Measurements from ENCODE around the gene AFDN.

Gene AFDN

GRCh38 chr6:167795321-167795811 lies 31.3 kb upstream of the AFDN start:
- no peak overlapping the region for H3K4me3 ChIP-seq
- H3K36me3 ChIP-seq, result no peaks in the 10 kb centered on the region
- DNase-seq, result no peak
- H3K9me3 ChIP-seq, result no peaks in the 10 kb centered on the region
- intact Hi-C loops (cut with DNase I; ENCODE audit: low total_unique reads), result no loop called here
- H3K27me3 ChIP-seq, result peaks cover 0 to 29% of the 10 kb centered on the region in 2 donors
- no peak overlapping the region for H3K27ac ChIP-seq
- TF ChIP-seq, protein P1, sequence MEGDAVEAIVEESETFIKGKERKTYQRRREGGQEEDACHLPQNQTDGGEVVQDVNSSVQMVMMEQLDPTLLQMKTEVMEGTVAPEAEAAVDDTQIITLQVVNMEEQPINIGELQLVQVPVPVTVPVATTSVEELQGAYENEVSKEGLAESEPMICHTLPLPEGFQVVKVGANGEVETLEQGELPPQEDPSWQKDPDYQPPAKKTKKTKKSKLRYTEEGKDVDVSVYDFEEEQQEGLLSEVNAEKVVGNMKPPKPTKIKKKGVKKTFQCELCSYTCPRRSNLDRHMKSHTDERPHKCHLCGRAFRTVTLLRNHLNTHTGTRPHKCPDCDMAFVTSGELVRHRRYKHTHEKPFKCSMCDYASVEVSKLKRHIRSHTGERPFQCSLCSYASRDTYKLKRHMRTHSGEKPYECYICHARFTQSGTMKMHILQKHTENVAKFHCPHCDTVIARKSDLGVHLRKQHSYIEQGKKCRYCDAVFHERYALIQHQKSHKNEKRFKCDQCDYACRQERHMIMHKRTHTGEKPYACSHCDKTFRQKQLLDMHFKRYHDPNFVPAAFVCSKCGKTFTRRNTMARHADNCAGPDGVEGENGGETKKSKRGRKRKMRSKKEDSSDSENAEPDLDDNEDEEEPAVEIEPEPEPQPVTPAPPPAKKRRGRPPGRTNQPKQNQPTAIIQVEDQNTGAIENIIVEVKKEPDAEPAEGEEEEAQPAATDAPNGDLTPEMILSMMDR (IDR thresholded peaks at IDR 0.05), result no peak
- peaks cover 0 to 13% (median 6%) of the 10 kb centered on the region in 4 donors for H3K4me1 ChIP-seq

DNA sequence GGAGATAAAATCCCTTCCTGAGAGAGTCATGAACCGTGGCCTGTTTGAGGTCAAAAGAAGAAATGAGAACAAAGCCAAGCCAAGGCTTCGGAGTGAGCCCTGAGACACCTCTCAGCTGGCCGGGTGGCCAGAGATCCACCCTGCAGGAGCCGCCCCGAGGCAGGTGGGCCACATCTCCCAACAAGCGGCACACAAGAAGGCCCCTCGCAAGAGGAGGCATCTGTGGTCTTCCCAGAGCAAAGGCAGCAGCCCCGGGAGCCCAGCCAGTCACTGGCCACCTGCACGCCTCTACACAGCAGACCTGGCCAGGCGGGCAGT lies 30.9 kb upstream of the AFDN start:
- no peaks in the 10 kb centered on the region for H3K36me3 ChIP-seq
- H3K27ac ChIP-seq, result no peak overlapping the region
- TF ChIP-seq, protein P1 (IDR thresholded peaks at IDR 0.05), result no peak
- no peak overlapping the region for H3K4me3 ChIP-seq
- H3K9me3 ChIP-seq, result no peaks in the 10 kb centered on the region
- no peak for DNase-seq
- peaks cover 0 to 29% of the 10 kb centered on the region in 2 donors for H3K27me3 ChIP-seq
- intact Hi-C loops (cut with DNase I; ENCODE audit: low total_unique reads), result no loop called here
- peaks cover 0 to 13% (median 6%) of the 10 kb centered on the region in 4 donors for H3K4me1 ChIP-seq

DNA sequence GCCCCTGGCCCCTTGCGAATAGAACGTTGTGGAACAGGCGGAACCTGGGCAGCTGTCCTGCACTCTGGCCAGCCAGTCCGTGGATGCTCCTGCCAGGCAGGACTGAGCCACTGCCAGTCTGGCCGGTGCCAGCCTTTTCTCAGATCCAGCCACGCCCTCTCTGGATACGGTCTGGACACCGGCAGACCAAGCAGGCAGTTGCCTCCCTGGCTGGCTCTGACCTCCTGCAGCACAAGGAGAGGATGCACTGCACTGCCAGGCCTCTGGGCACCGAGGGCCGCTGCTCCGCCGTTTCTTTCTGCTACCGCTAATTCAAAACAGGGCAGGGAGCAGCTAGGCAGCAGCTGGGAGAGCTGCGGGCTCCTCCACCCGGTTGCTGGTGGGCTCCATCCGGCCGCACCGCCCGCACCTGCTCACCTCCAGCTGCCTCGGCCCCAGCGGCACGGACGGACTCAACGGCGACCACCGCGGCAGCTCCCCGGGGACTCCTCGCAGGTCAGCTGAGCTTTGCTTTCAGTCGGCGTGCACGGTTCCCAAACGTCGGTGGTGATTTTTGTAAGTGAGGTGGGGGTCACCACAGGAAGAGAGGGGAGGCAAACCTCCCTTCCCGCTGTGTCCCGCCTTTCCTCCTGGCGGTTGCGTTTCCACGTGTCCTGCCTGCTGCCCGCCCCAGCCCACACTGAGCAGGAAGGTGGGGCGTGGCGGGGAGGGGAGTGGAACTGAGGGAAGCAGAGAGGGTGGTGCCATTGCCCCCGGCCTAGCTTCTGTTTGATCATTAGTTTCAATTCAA lies 30.3 kb upstream of the AFDN start:
- Histone ChIP-seq H3K36me3 (no peaks in the 10 kb centered on the region), H3K9me3 (no peaks in the 10 kb centered on the region), H3K4me1 (peaks cover 0 to 13% (median 6%) of the 10 kb centered on the region in 4 donors), H3K27ac (no peak overlapping the region), H3K27me3 (peaks cover 0 to 29% of the 10 kb centered on the region in 2 donors), H3K4me3 (peak overlapping the region; percentile 26 to 35)
- TF ChIP-seq, protein P1 (IDR thresholded peaks at IDR 0.05), result no peak
- DNase-seq, result no peak
- intact Hi-C loops (cut with DNase I; ENCODE audit: low total_unique reads), result no loop called here

DNA sequence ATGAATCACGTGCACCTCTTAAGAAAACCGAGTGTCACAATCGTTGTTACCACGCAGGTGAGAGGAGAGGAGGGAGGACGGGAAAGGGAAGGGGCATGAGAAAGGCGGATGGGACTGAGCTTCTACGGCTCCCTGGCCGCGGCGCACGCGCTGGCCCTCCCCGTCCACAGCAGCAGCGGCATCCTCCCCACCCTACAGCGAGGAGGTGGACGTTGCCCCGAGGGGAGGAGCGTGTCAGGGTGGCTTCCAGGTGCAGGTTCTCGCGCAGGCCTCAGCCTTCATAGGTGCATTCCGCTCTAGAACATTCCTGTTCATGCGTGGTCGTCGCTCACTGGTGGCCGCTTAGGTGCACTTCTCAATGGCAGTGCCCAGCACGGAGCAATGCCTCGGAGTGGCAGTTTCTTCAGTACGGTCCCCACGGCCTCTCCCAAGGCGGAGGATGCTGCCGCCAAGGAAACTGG lies 29.7 kb upstream of the AFDN start:
- DNase-seq, result no peak
- intact Hi-C loops (cut with DNase I; ENCODE audit: low total_unique reads), result no loop called here
- Histone ChIP-seq H3K4me1 (peaks cover 0 to 13% (median 5%) of the 10 kb centered on the region in 4 donors), H3K27me3 (peaks cover 0 to 29% of the 10 kb centered on the region in 2 donors), H3K9me3 (no peaks in the 10 kb centered on the region), H3K36me3 (no peaks in the 10 kb centered on the region), H3K27ac (no peak overlapping the region), H3K4me3 (peak overlapping the region in 1 of 2 donors; percentile 35)
- TF ChIP-seq, protein P1 (IDR thresholded peaks at IDR 0.05), result no peak

DNA sequence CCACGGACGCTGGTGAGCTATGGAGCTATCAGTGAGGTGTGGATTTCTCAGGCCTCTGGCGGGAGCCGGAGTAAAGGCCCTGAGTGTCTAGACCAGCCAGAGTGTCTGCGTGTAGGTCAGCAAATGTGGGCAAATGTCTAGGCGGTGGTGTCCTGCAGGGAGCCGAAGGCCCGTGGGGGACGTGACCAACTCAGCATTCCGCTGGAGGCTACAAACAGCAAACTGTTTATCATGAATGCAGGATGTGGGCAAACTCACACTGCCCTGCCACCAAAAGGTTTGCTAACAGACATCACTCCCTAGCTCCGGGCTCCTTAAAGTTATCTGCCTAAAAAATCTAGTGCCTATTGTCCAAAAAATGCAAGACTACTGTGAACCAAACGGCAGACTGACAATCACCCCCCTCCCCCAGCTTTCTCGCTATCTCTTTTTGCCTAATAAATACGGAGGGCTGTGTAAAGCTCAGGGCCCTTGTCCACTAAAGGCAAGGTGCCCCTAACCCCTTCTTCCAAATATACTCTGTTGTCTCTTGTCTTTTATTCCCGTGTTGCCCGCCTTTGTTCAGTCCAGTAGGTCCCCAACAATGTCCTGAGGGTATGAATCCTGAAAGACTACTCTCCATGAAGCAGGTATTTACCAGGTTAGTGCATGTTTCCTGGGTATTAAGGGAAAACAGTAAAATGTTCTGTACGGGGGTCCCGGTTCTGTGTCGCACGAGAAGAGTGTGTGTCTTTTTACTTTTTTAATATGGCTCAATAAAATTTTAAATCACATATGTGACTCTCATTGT lies 29.0 kb upstream of the AFDN start:
- H3K4me3 ChIP-seq, result no peak overlapping the region
- no peaks in the 10 kb centered on the region for H3K9me3 ChIP-seq
- intact Hi-C loops (cut with DNase I; ENCODE audit: low total_unique reads), result no loop called here
- H3K27me3 ChIP-seq, result peaks cover 0 to 29% of the 10 kb centered on the region in 2 donors
- no peaks in the 10 kb centered on the region for H3K36me3 ChIP-seq
- no peak for DNase-seq
- TF ChIP-seq, protein P1 (IDR thresholded peaks at IDR 0.05), result no peak
- peaks cover 0 to 13% (median 5%) of the 10 kb centered on the region in 4 donors for H3K4me1 ChIP-seq
- H3K27ac ChIP-seq, result no peak overlapping the region
